H1 (cell line): ENCODE measurements around the gene ZBTB20. TPM values are rescaled to one million over a fixed set of nuclear protein-coding genes. Genes with fewer than 3 reads are reported as not detected.

Experiments used
- CTCF ChIA-PET: fragments of 300-600 bp; sonication (Branson Sonifier 250); formaldehyde crosslinking; loops from one replicate; lab custom pipeline; 2021; ENCODE audit not compliant: partially characterized antibody; lab: Charles Lee
- POLR2A ChIA-PET: fragments of 300-600 bp; sonication (Branson Sonifier 250); formaldehyde crosslinking; loops from one replicate; lab custom pipeline; 2021; ENCODE audit warnings: inconsistent platforms; ENCODE audit not compliant: partially characterized antibody; lab: Charles Lee
- DNase-seq, 2 experiments: peaks; one replicate each; pipeline versions ENCODE4 v3.0.0 to v3.0.0-alpha.2; 2010 to 2022; ENCODE audit warnings: low spot score in 2 of 2, low read depth in 1 of 2, mixed read lengths in 1 of 2
- FAIRE-seq: peaks from 2 replicates; lab custom pipeline; 2011; peaks lifted over from hg19 to GRCh38; lab: Jason Lieb, UNC
- H2AFZ ChIP-seq: 2 replicates; pipeline ENCODE4 v1.8.1; 2012; ENCODE audit warnings: low read length, inconsistent platforms
- H2AK5ac ChIP-seq: 2 replicates; pipeline ENCODE4 v1.6.1; 2013; ENCODE audit warnings: low read depth, low read length
- H2BK120ac ChIP-seq: replicated peaks from 2 replicates; pipeline ENCODE3; 2013; ENCODE audit warnings: low read depth, low read length, inconsistent platforms
- H2BK12ac ChIP-seq: 2 replicates; pipeline ENCODE4 v1.6.1; 2013; ENCODE audit warnings: low read depth, low read length
- H2BK15ac ChIP-seq: 2 replicates; pipeline ENCODE4 v1.6.1; 2013; ENCODE audit warnings: low read length
- H2BK20ac ChIP-seq: 2 replicates; pipeline ENCODE4 v1.6.1; 2013; ENCODE audit warnings: low read length
- H2BK5ac ChIP-seq: 2 replicates; pipeline ENCODE4 v1.6.1; 2013; ENCODE audit warnings: low read depth, low read length
- H3K14ac ChIP-seq: 2 replicates; pipeline ENCODE4 v1.6.1; 2013; ENCODE audit warnings: inconsistent platforms; ENCODE audit not compliant: insufficient read length
- H3K18ac ChIP-seq: 2 replicates; pipeline ENCODE4 v1.6.1; 2013; ENCODE audit warnings: low read length; ENCODE audit errors: extremely low read depth
- H3K23ac ChIP-seq: 2 replicates; pipeline ENCODE4 v1.6.1; 2013; ENCODE audit warnings: inconsistent platforms; ENCODE audit not compliant: insufficient read length
- H3K23me2 ChIP-seq: 2 replicates; pipeline ENCODE4 v1.6.1; 2013; ENCODE audit warnings: low read depth, low read length
- H3K27ac ChIP-seq: 2 replicates; pipeline ENCODE4 v1.6.1; 2011; ENCODE audit warnings: low read depth, low read length, inconsistent platforms
- H3K27me3 ChIP-seq, 4 experiments: replicated peaks in 1 of 4; 1 replicate in 1 of 4; 2 replicates in 3 of 4; pipeline versions ENCODE4 v1.6.1 to v1.8.1; 2011 to 2013; ENCODE audit warnings: low read length in 3 of 4, mild to moderate bottlenecking in 3 of 4, inconsistent platforms in 2 of 4, mixed read lengths in 2 of 4, moderate library complexity in 1 of 4; ENCODE audit not compliant: control insufficient read depth in 3 of 4, insufficient read depth in 3 of 4; ENCODE audit errors: extremely low read depth in 1 of 4
- H3K36me3 ChIP-seq, 4 experiments: 2 replicates each; pipeline versions ENCODE4 v1.6.1 to v1.8.1; 2011 to 2013; ENCODE audit warnings: mild to moderate bottlenecking in 4 of 4, low read length in 3 of 4, moderate library complexity in 2 of 4, control low read depth in 1 of 4, inconsistent platforms in 1 of 4; ENCODE audit not compliant: insufficient read depth in 4 of 4, control insufficient read depth in 2 of 4
- H3K4ac ChIP-seq: replicated peaks from 2 replicates; pipeline ENCODE3; 2013; ENCODE audit warnings: low read length, low read depth, mixed read lengths, inconsistent platforms; ENCODE audit not compliant: insufficient read length
- H3K4me1 ChIP-seq, 4 experiments: replicated peaks in 1 of 4; 1 replicate in 1 of 4; 2 replicates in 3 of 4; pipeline versions ENCODE4 v1.6.1 to v1.8.1; 2011 to 2013; ENCODE audit warnings: low read length in 3 of 4, inconsistent platforms in 2 of 4, mixed read lengths in 1 of 4; ENCODE audit not compliant: insufficient read depth in 4 of 4, control insufficient read depth in 3 of 4
- H3K4me2 ChIP-seq, 2 experiments: 2 replicates each; pipeline versions ENCODE4 v1.6.1 to v1.8.1; 2011 to 2013; ENCODE audit warnings: low read depth in 2 of 2, low read length in 2 of 2, control low read depth in 1 of 2, inconsistent platforms in 1 of 2, mild to moderate bottlenecking in 1 of 2; ENCODE audit not compliant: insufficient read depth in 1 of 2
- H3K4me3 ChIP-seq, 4 experiments: fragments of 200-600, 300-600 bp in 1 of 4; sonication (generic), shearing (Covaris generic), sonication (Bioruptor Twin) in 1 of 4; 2 replicates each; pipeline versions ENCODE4 v1.5.1 to v1.8.1; 2011 to 2016; ENCODE audit warnings: low read length in 4 of 4, low read depth in 3 of 4, control low read depth in 2 of 4, inconsistent platforms in 2 of 4, mild to moderate bottlenecking in 2 of 4, mixed read lengths in 1 of 4, moderate library complexity in 1 of 4; ENCODE audit not compliant: insufficient read depth in 2 of 4; ENCODE audit errors: extremely low read depth in 1 of 4
- H3K56ac ChIP-seq: replicated peaks from 2 replicates; pipeline ENCODE3; 2013; ENCODE audit warnings: low read depth, mild to moderate bottlenecking, mixed read lengths, low read length, inconsistent platforms; ENCODE audit not compliant: insufficient read length
- H3K79me1 ChIP-seq: 2 replicates; pipeline ENCODE4 v1.6.1; 2013; ENCODE audit warnings: low read depth, low read length, control low read depth
- H3K79me2 ChIP-seq, 2 experiments: 2 replicates each; pipeline versions ENCODE4 v1.6.1 to v1.8.1; 2012 to 2013; ENCODE audit warnings: low read length in 2 of 2, mild to moderate bottlenecking in 2 of 2, inconsistent platforms in 1 of 2; ENCODE audit not compliant: insufficient read depth in 2 of 2, control insufficient read depth in 1 of 2
- H3K9ac ChIP-seq, 4 experiments: replicated peaks in 1 of 4; 1 replicate in 1 of 4; 2 replicates in 3 of 4; pipeline versions ENCODE4 v1.6.1 to v1.8.1; 2011 to 2013; ENCODE audit warnings: low read depth in 3 of 4, low read length in 3 of 4, control low read depth in 2 of 4, mild to moderate bottlenecking in 2 of 4, moderate library complexity in 2 of 4, inconsistent platforms in 1 of 4; ENCODE audit errors: extremely low read depth in 1 of 4
- H3K9me3 ChIP-seq, 2 experiments: 2 replicates each; pipeline versions ENCODE4 v1.6.1 to v1.8.1; 2012 to 2013; ENCODE audit warnings: mild to moderate bottlenecking in 2 of 2, moderate library complexity in 2 of 2, control low read depth in 1 of 2, inconsistent platforms in 1 of 2, low read depth in 1 of 2, low read length in 1 of 2, mixed read lengths in 1 of 2; ENCODE audit not compliant: insufficient read depth in 2 of 2
- H4K20me1 ChIP-seq, 2 experiments: replicated peaks in 1 of 2; 2 replicates each; pipeline versions ENCODE3 to v1.8.1; 2011 to 2013; ENCODE audit warnings: inconsistent platforms in 2 of 2, low read length in 2 of 2, mild to moderate bottlenecking in 1 of 2; ENCODE audit not compliant: insufficient read depth in 2 of 2, control insufficient read depth in 1 of 2
- H4K5ac ChIP-seq: 2 replicates; pipeline ENCODE4 v1.6.1; 2013; ENCODE audit warnings: low read length, low read depth, mixed read lengths, inconsistent platforms; ENCODE audit not compliant: insufficient read length
- H4K8ac ChIP-seq: 2 replicates; pipeline ENCODE4 v1.8.0; 2013; ENCODE audit warnings: mild to moderate bottlenecking, moderate library complexity, low read length, inconsistent platforms; ENCODE audit not compliant: insufficient read depth; ENCODE audit errors: extremely low read depth
- H4K91ac ChIP-seq: replicated peaks from 2 replicates; pipeline ENCODE3; 2013; ENCODE audit warnings: low read length, mixed read lengths, inconsistent platforms; ENCODE audit not compliant: insufficient read length
- CHD1 ChIP-seq: IDR thresholded peaks from 2 replicates; pipeline ENCODE4 v1.6.1; 2012; ENCODE audit warnings: low read depth, low read length, improper control_type of control experiment
- EZH2 ChIP-seq: fragments of 200-600 bp; sonication (generic); IDR thresholded peaks from 2 replicates; pipeline ENCODE4 v1.7.1; 2012; ENCODE audit warnings: low read depth, mild to moderate bottlenecking, moderate library complexity, low read length, inconsistent platforms; ENCODE audit not compliant: severe bottlenecking
- GTF2F1 ChIP-seq: IDR thresholded peaks from 2 replicates; pipeline ENCODE4 v1.6.1; 2012; ENCODE audit warnings: low read depth, low read length, improper control_type of control experiment, borderline replicate concordance
- KDM4A ChIP-seq: IDR thresholded peaks from one replicate; pipeline ENCODE4 v1.7.1; 2012; ENCODE audit warnings: low read depth, mild to moderate bottlenecking, moderate library complexity, low read length, inconsistent platforms; ENCODE audit not compliant: severe bottlenecking
- NRF1 ChIP-seq: IDR thresholded peaks from 2 replicates; pipeline ENCODE4 v1.6.1; 2011; ENCODE audit warnings: mild to moderate bottlenecking, low read depth, low read length, improper control_type of control experiment
- POLR2AphosphoS5 ChIP-seq: IDR thresholded peaks from 2 replicates; pipeline ENCODE4 v1.6.1; 2011; ENCODE audit warnings: low read depth, low read length
- RAD21 ChIP-seq, 2 experiments: IDR thresholded peaks in 1 of 2; conservative IDR thresholded peaks in 1 of 2; 2 replicates each; pipeline ENCODE4 v1.6.1; 2011; ENCODE audit warnings: low read depth in 2 of 2, low read length in 2 of 2, improper control_type of control experiment in 1 of 2, inconsistent platforms in 1 of 2, mild to moderate bottlenecking in 1 of 2, moderate library complexity in 1 of 2
- RFX5 ChIP-seq: IDR thresholded peaks from 2 replicates; pipeline ENCODE4 v1.6.1; 2011; ENCODE audit warnings: low read depth, low read length, improper control_type of control experiment, borderline replicate concordance
- SIN3A ChIP-seq, 2 experiments: IDR thresholded peaks in 1 of 2; conservative IDR thresholded peaks in 1 of 2; 2 replicates each; pipeline ENCODE4 v1.6.1; 2011 to 2012; ENCODE audit warnings: low read length in 2 of 2, improper control_type of control experiment in 1 of 2, low read depth in 1 of 2, mild to moderate bottlenecking in 1 of 2
- SP1 ChIP-seq: IDR thresholded peaks from 2 replicates; pipeline ENCODE4 v1.6.1; 2011; ENCODE audit warnings: low read depth, low read length
- SRF ChIP-seq: IDR thresholded peaks from 2 replicates; pipeline ENCODE4 v1.6.1; 2011; ENCODE audit warnings: mild to moderate bottlenecking, low read depth, low read length, moderate library complexity
- TAF7 ChIP-seq: optimal IDR thresholded peaks from 2 replicates; pipeline ENCODE3; 2011; ENCODE audit warnings: low read depth, mild to moderate bottlenecking, inconsistent platforms, low read length, moderate library complexity, borderline replicate concordance
- TBP ChIP-seq: IDR thresholded peaks from 2 replicates; pipeline ENCODE4 v1.6.1; 2011; ENCODE audit warnings: low read depth, low read length, improper control_type of control experiment
- TCF12 ChIP-seq: IDR thresholded peaks from 2 replicates; pipeline ENCODE4 v1.6.1; 2011; ENCODE audit warnings: low read depth, mild to moderate bottlenecking, low read length
- YY1 ChIP-seq: IDR thresholded peaks from 2 replicates; pipeline ENCODE4 v1.6.1; 2011; ENCODE audit warnings: low read depth, mild to moderate bottlenecking, low read length
- WGBS, 2 experiments: shearing (Covaris generic) in 1 of 2; methylation state at CpG; one replicate each; pipeline versions ENCODE4 v1.1.6 to v1.1.7; 2013 to 2015; ENCODE audit warnings: low lambda C conversion rate in 2 of 2, mixed read lengths in 2 of 2, inconsistent platforms in 1 of 2, low coverage in 1 of 2, missing lambda C conversion rate in 1 of 2; ENCODE audit not compliant: insufficient replicate concordance in 2 of 2, insufficient coverage in 1 of 2, insufficient read length in 1 of 2; ENCODE audit errors: extremely low coverage in 1 of 2, missing lambda C conversion rate in 1 of 2; 5-methylcytosine and 5-hydroxymethylcytosine counted together
- polyA plus RNA-seq, 7 experiments: library from polyadenylated mRNA; depleted of rRNA in 3 of 7; stranded (reverse) in 5 of 7; unstranded in 2 of 7; fragments of >200 nt in 5 of 7; fragments of 200-250 nt in 2 of 7; gene quantifications; 1 replicate in 5 of 7; 2 replicates in 1 of 7; 4 replicates in 1 of 7; pipeline versions ENCODE4 v1.2.1 to v1.2.3, GENCODE V29; 2011 to 2013; ENCODE audit warnings: missing spikeins in 2 of 7, mixed read lengths in 2 of 7
- total RNA-seq: library from RNA; stranded (reverse); fragmentation: NEBNext Ultra II Directional; extraction: Animal tissue kit (Norgen Biotek cat#: 25700); gene quantifications from 2 replicates; pipeline ENCODE4 v1.2.1, GENCODE V29; 2021

ZBTB20 gene
- total and polyA plus RNA-seq, 2 of the 8 experiments (the other 6 are each of a cell fraction or from before 2014, with no cell fraction given) = 0.35 to 1.3 TPM

DNA sequence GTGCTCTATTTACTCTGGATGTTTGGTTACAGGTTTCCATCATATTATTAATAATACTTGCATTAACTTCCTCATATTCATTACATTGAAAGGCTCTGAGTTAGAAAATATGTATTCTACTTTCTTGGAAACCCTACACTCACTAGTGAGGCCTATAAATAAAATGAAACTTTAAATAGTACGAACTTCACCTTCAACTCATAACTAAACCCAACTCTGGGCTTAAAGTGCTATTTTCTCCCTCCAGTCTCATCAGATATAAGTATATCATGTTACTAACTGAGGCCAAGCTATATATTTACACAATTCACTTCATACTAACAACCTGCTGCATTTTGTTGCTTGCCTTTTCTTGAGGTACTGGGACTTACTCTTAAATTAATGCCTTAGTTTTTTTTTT lies 546.5 kb downstream of the ZBTB20 start:
- no peak overlapping the region for H4K8ac ChIP-seq
- TF ChIP-seq TBP (no peak), CHD1 (no peak), YY1 (no peak), RFX5 (no peak), NRF1 (no peak), SP1 (no peak), SRF (no peak), KDM4A (no peak), TCF12 (no peak), SIN3A (conservative IDR thresholded peaks at IDR 0.05 in 1 of 2, IDR thresholded peaks at IDR 0.05 in 1 of 2; ENCODE audit: low read depth in 1 of 2, low read length in 2 of 2) (no peak), TAF7 (no peak), RAD21 (IDR thresholded peaks at IDR 0.05 in 1 of 2, conservative IDR thresholded peaks at IDR 0.05 in 1 of 2; ENCODE audit: low read depth in 2 of 2, low read length in 2 of 2) (no peak), POLR2AphosphoS5 (no peak), GTF2F1 (no peak), EZH2 (no peak)

More for the DNA sequence above, 546.5 kb downstream of the ZBTB20 start:
- DNase-seq (no peak), FAIRE-seq (no peak)
- Histone ChIP-seq H3K56ac (no peak overlapping the region), H2BK15ac (no peak overlapping the region), H3K4me1 (no peaks in the 10 kb centered on the region), H2BK12ac (no peak overlapping the region), H2BK20ac (no peak overlapping the region), H3K23ac (no peak overlapping the region), H3K23me2 (no peaks in the 10 kb centered on the region), H2BK5ac (no peak overlapping the region), H2AFZ (no peak overlapping the region), H4K5ac (no peak overlapping the region), H3K18ac (no peak overlapping the region), H3K4ac (no peak overlapping the region), H3K27me3 (no peaks in the 10 kb centered on the region), H3K27ac (no peak overlapping the region), H3K9ac (no peak overlapping the region), H3K79me1 (no peaks in the 10 kb centered on the region), H3K36me3 (no peaks in the 10 kb centered on the region), H4K91ac (no peak overlapping the region), H3K9me3 (no peaks in the 10 kb centered on the region), H2BK120ac (no peak overlapping the region), H2AK5ac (no peak overlapping the region), H3K4me2 (no peak overlapping the region), H3K4me3 (no peak overlapping the region), H3K79me2 (no peaks in the 10 kb centered on the region), H3K14ac (no peak overlapping the region), H4K20me1 (no peaks in the 10 kb centered on the region)
- ChIA-PET POLR2A (no interaction called here), CTCF (interaction anchor here (0.7 kb wide), 1 partner anchor 114 kb away, joined by 3 read pairs; no protein-coding TSS in a partner anchor)
- whole genome bisulfite sequencing, 2 experiments = 100% methylated on average over 1 of the region's 1 CpG; no CpG with 5 or more reads in 1 of the 2 experiments
